ENCODE results near the gene DNMBP. TPM values are rescaled to one million over a fixed set of nuclear protein-coding genes. Genes with fewer than 3 reads are reported as not detected.
A peak's percentile ranks its signal among the peaks of the same experiment; 100 is the strongest.

The DNMBP gene
- total RNA-seq, 1 donor from 2014 or later, result 11.7 TPM

DNA sequence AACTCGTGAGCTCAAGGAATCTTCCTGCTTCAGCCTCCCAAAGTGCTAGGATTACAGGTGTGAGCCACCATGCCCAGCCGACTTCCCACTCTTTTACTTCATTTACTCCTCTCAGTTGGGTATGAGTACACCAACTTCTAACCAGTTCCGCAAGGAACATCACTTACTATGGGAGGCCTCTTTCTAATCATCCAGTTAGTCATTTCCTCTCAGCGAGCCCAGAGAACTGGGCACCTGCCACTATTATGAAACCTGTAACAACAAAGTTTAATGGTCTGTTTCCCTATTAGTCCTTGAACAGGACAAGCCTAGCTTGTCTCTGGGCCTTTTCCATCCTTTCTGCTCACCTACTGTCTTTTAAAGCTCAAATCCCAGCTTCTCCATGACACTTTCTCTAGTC lies 88.8 kb downstream of the DNMBP start:
- TF ChIP-seq, protein P1, sequence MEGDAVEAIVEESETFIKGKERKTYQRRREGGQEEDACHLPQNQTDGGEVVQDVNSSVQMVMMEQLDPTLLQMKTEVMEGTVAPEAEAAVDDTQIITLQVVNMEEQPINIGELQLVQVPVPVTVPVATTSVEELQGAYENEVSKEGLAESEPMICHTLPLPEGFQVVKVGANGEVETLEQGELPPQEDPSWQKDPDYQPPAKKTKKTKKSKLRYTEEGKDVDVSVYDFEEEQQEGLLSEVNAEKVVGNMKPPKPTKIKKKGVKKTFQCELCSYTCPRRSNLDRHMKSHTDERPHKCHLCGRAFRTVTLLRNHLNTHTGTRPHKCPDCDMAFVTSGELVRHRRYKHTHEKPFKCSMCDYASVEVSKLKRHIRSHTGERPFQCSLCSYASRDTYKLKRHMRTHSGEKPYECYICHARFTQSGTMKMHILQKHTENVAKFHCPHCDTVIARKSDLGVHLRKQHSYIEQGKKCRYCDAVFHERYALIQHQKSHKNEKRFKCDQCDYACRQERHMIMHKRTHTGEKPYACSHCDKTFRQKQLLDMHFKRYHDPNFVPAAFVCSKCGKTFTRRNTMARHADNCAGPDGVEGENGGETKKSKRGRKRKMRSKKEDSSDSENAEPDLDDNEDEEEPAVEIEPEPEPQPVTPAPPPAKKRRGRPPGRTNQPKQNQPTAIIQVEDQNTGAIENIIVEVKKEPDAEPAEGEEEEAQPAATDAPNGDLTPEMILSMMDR (IDR thresholded peaks at IDR 0.05), result no peak
- H3K4me3 Mint-ChIP-seq (ENCODE audit: unreplicated experiment), result no peak overlapping the region
- H3K27me3 Mint-ChIP-seq (ENCODE audit: low read depth), result no peaks in the 10 kb centered on the region
- DNase-seq (ENCODE audit: low spot score), result no peak
- no peaks in the 10 kb centered on the region for H3K9me3 Mint-ChIP-seq (ENCODE audit: low read depth)
- H3K4me1 Mint-ChIP-seq (ENCODE audit: low read depth), result peaks cover 22% of the 10 kb centered on the region
- H3K27ac Mint-ChIP-seq (ENCODE audit: unreplicated experiment), result no peak overlapping the region
- H3K36me3 Mint-ChIP-seq (ENCODE audit: low read depth), result peaks cover 4% of the 10 kb centered on the region

DNA sequence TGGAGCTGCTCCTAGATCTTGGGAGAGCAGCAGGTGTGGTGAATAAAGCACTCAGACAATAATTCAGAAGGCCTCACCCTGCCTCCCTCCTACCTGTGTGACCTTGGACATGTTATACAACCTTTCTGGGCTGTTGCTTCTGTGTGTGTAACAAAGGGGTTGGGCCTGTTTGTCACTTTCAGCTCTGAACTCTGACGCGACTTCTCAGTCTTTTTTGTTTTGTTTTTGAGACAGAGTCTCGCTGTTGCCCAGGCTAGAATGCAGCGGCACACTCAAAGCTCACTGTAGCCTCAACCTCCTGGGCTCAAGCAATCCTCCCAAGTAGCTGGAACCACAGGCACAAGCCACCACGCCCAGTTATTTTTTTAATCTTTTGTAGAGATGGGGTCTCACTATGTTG lies 89.3 kb downstream of the DNMBP start:
- Mint-ChIP-seq H3K4me1 (ENCODE audit: low read depth) (peaks cover 22% of the 10 kb centered on the region), H3K4me3 (ENCODE audit: unreplicated experiment) (no peak overlapping the region), H3K9me3 (ENCODE audit: low read depth) (no peaks in the 10 kb centered on the region), H3K27ac (ENCODE audit: unreplicated experiment) (no peak overlapping the region), H3K36me3 (ENCODE audit: low read depth) (peaks cover 4% of the 10 kb centered on the region), H3K27me3 (ENCODE audit: low read depth) (no peaks in the 10 kb centered on the region)
- DNase-seq (ENCODE audit: low spot score), result no peak
- TF ChIP-seq, protein P1 (IDR thresholded peaks at IDR 0.05), result no peak

DNA sequence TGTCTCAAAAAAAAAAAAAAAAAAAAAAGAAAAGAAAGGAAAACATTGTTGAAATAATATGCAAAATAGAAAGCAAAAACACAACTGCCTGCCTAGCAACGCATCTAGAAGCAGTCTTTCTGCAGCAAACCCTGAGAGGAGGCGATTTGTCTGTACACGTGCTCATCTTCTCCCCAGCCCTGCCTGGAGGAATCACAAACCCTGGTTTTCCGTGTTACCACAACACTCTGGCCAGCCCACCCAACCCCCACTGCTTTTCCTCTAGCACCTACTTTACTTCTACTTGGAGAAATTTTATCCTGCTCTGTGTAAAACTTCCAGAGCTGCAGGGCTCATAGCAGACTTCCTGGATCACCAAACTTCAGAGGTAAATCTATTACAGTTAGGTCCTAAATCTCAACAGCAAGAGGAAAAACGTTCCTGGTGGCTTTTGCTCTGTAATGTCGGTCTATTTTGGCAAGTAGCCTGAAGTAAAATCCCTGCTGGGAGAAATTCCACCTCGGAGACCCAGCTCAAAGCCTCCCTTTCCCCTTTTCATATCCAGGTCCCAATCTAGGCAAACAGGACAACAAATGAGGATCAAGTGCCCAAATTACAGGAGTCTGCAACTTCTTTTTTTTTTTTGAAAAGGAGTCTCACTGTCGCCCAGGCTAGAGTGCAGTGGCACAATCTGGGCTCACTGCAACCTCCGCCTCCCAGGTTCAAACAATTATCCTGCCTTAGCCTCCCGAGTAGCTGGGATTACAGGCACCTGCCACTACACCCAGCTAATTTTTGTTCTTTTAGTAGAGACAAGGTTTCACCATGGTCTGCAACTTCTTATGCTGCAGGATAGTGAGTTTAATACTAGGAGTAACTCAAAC lies 91.6 kb downstream of the DNMBP start:
- no peaks in the 10 kb centered on the region for H3K27me3 Mint-ChIP-seq (ENCODE audit: low read depth)
- no peaks in the 10 kb centered on the region for H3K9me3 Mint-ChIP-seq (ENCODE audit: low read depth)
- H3K4me3 Mint-ChIP-seq (ENCODE audit: unreplicated experiment), result peak overlapping the region; percentile 60
- H3K36me3 Mint-ChIP-seq (ENCODE audit: low read depth), result peaks cover 1% of the 10 kb centered on the region
- TF ChIP-seq, protein P1 (IDR thresholded peaks at IDR 0.05), result peak; percentile 6
- no peak for DNase-seq (ENCODE audit: low spot score)
- peak overlapping the region; percentile 91 for H3K27ac Mint-ChIP-seq (ENCODE audit: unreplicated experiment)
- peaks cover 27% of the 10 kb centered on the region for H3K4me1 Mint-ChIP-seq (ENCODE audit: low read depth)

DNA sequence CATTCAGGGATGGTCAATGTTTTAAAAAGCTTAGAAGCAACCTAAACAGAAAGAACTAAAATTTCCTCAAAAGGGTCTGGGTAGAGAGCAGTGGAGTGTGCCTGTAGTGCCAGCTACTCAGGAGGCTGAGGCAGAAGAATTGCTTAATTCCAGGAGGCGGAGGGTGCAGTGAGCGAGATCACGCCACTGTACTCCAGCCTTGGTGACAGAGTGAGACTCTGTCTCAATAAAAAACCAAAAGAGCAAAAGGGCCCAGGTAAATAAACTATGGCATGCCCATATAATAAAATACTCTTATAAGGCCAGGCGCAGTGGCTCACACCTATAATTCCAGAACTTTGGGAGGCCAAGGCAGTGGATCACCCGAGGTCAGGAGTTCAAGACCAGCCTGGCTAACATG lies 93.0 kb downstream of the DNMBP start:
- no peak overlapping the region for H3K4me3 Mint-ChIP-seq (ENCODE audit: unreplicated experiment)

DNA sequence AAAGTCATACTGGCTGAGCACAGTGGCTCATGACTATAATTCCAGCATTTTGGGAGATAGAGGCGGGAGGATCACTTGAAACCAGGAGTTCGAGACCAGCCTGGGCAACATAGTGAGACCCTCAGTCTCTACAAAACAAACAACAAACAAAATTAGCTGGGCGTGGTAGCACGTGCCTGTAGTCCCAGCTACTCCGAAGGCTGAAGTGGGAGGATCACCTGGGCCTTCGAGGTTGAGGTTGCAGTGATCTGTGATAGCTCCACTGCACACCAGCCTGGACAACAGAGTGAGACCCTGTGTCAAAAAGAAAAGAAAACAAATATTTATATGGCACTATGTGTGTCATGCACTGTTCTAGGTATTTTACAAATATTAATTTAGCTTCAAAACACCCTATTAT lies 94.3 kb downstream of the DNMBP start:
- Mint-ChIP-seq H3K27me3 (ENCODE audit: low read depth) (no peaks in the 10 kb centered on the region), H3K36me3 (ENCODE audit: low read depth) (peaks cover 1% of the 10 kb centered on the region), H3K4me1 (ENCODE audit: low read depth) (peaks cover 25% of the 10 kb centered on the region), H3K4me3 (ENCODE audit: unreplicated experiment) (no peak overlapping the region), H3K27ac (ENCODE audit: unreplicated experiment) (no peak overlapping the region), H3K9me3 (ENCODE audit: low read depth) (no peaks in the 10 kb centered on the region)
- no peak for DNase-seq (ENCODE audit: low spot score)
- TF ChIP-seq, protein P1 (IDR thresholded peaks at IDR 0.05), result no peak

More for the DNA sequence above, 93.0 kb downstream of the DNMBP start:
- TF ChIP-seq, protein P1 (IDR thresholded peaks at IDR 0.05), result no peak
- Mint-ChIP-seq H3K9me3 (ENCODE audit: low read depth) (no peaks in the 10 kb centered on the region), H3K27ac (ENCODE audit: unreplicated experiment) (peak overlapping the region; percentile 27), H3K27me3 (ENCODE audit: low read depth) (no peaks in the 10 kb centered on the region), H3K4me1 (ENCODE audit: low read depth) (peaks cover 30% of the 10 kb centered on the region), H3K36me3 (ENCODE audit: low read depth) (peaks cover 1% of the 10 kb centered on the region)
- no peak for DNase-seq (ENCODE audit: low spot score)

All from chondrocyte (in vitro differentiated cells).